Erythroblast (primary cell): Measurements from ENCODE around the gene ARHGEF3.

ENCODE experiments used
- DNase-seq, 2 experiments: peaks; one replicate each; lab custom pipeline; 2025; lab: John Stamatoyannopoulos, UW
- GATA1 ChIP-seq: IDR thresholded peaks from 2 replicates; pipeline ENCODE4 v1.6.1; 2011; ENCODE audit warnings: low read depth, mild to moderate bottlenecking, control low read depth, low read length, moderate library complexity
- POLR2A ChIP-seq: IDR thresholded peaks from 2 replicates; pipeline ENCODE4 v1.6.1; 2011; ENCODE audit warnings: mild to moderate bottlenecking, low read length

ARHGEF3 gene

DNA sequence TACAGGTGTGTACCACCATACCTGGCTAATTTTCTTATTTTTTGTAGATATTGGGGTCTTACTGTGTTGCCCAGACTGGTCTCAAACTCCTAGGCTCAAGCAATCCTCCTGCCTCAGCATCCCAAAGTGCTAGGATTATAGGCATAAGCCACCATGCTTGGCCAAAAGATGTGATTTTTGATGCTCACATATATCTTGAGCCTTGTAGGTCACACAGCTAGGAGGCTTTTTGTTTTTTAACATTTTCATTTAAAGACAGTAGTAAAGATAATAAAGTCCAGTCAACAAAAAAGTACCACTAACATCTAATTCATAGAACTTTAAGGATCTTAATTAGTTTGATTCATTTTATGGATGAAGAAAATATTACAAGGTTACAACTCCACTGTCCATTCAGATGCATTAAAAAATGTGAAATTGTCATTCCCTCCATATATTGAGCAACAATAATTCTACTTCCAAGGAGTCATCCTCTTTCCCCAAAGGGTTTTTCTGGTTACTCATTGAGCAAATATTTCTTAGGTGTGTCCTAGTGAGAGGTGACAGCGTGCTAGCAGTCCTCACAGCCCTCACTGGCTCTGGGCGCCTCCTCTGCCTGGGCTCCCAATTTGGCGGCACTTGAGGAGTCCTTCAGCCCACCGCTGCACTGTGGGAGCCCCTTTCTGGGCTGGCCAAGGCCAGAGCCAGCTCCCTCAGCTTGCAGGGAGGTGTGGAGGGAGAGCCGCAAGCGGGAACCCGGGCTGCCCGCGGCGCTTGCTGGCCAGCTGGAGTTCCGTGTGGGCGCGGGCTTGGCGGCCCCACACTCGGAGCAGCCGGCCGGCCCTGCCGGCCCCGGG lies 110.4 kb downstream of the ARHGEF3 start:
- no peak for DNase-seq
- TF ChIP-seq POLR2A (no peak), GATA1 (no peak)

DNA sequence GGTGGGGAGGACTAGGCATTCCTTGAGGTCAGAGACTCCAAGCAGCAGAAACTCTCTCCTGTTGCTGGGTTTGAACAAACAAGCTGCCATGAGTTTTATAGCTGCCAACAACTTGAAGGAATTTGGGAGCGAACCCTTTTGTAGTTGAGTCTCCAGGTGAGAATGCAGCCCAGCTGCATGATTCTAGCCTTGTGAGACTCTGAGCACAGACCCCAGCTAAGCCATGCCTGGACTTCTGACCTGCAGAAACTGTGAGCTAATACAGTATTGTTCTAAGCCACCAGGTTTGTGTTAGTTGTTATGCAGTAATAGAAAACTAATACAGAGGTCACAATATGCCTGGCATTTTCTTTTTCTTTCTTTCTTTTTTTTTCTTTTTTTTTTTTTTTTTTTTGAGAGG lies 112.4 kb downstream of the ARHGEF3 start:
- no peak for DNase-seq
- TF ChIP-seq POLR2A (no peak), GATA1 (no peak)

DNA sequence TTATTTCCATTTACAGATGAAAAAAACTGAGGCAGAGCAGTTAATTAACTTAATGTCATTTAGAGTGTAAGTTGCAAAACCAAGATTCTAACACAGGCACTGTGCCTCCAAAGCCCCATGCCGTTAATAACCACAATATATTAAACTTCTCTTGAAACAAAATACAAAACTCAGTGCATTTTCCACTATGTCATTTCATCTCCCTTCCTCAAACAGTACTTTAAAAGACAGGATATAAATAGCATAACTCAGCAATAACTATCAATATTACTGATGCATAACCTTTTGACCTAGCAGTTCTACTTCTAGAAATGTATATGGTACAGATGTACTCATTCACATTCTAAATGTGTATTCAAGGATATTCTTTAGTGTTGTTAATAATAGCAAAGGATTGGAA lies 113.6 kb downstream of the ARHGEF3 start:
- DNase-seq, result no peak
- TF ChIP-seq POLR2A (no peak), GATA1 (no peak)

DNA sequence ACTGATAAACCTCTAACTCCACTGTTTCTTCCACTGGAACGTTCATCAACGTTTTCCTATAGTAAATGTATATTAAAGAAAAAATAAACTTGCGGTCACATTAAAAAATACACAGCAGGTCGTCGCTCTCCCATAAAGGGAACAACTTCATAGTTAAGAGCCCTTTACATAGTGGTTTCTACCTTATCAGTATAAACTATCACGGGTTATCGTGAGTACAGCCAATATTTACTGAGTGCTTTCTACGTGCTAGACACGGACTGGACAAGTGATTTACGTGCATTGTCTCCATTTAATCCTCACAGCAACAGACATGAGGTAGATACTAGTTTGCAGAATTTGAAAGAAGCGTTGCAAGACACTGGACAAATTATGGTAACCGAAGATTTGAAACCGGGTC lies 117.7 kb downstream of the ARHGEF3 start:
- no peak for DNase-seq
- TF ChIP-seq GATA1 (no peak), POLR2A (no peak)

DNA sequence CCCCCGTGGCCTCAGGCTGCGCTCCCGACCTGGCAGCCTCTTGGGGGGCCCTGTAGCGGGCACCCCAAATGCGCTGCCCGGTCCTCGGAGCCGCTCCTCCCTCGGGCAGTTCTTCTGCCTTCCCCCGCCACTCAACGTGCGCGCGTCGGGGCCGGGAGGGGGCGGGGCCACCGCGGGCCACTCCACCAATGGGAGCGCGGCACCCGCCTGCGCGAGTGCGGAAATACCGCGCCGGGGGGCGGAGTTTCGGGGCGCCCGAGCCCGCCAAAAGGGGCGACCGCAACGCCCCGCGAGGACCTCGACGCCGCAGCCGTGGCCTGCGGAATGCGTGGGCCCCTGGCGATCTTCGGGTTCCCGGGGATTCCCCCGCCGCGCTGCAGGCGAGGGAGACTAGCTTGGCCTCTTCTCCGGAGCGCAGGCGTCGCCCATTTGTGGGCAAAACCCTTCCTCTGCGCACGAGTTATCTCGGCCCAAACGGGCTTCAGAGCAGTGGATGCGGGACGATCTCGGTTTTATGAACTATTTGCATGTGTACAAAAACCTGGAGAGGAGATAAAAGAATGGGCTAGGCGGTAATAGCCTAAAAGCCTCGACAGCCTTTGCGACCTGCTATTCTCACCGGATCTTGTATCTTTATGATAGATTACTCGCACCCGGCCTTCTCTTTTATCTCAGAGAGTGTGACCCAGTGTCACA lies 118.5 kb downstream of the ARHGEF3 start, which contains the start of gene TASOR:
Gene TASOR (minus strand): TSS at position 144 of the 696 bp plus-strand sequence. CDS start 259 bp downstream, outside the sequence.
- DNase-seq, result peak; percentile 92 to 94
- TF ChIP-seq GATA1 (no peak), POLR2A (peak; percentile 23)

DNA sequence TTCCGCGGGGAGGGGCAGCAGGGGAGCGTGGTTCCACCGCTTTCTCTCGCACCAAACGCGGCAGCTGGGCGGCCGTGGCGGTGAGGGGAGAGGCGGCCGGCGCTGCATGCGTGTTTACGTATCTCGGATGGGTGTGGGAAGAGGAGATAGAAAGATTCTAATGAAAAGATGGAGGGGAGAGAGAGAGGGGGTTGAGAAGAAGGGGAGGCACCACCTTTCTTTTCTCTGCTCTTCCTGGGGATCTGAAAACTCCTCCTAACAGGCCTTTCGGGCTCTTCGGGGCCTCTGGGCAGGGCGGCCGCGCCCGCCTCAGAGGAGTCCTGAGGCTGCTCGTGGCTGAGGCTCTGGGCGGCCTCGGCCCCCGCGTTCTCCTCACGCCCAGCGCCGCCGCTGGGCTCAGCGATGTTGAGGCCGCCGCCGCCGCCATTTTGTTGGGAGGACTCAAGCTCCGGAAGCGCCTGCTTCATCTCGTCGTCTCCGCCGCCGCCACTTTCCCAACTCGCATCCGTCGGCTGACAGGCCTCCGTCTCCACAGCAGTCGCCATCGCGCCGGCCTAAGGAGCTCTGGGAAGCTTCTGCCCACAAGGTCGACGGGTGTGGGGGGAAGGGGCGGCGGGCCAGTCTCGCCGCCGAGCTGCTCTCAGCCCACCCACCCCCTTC lies 119.2 kb downstream of the ARHGEF3 start:
- TF ChIP-seq POLR2A (peak; percentile 84), GATA1 (no peak)
- DNase-seq, result peak; percentile 86 to 90

DNA sequence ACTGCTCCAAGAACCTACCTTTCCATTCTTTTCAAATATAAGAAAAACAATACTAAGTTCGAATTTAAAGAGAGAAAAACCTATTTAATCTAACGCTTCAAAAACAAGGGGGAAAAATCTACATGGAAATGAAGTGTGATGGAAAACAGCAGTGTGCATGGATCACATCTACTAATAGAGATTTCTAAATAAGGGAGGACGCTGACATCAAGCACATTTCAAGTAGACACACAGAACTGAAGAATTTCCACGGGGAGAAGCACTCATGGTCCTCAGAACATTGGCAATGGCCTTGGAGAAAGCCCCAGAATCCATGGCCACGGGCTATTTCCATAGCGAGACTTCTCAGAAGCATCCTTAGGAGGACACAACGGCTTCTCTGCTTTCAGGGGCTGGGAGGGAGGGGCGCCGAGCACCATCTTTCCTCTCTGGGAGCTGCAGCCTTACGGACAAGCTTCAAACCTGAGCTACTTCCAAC lies 119.7 kb downstream of the ARHGEF3 start:
- no peak for DNase-seq
- no peak for TF ChIP-seq GATA1
- no peak for TF ChIP-seq POLR2A

DNA sequence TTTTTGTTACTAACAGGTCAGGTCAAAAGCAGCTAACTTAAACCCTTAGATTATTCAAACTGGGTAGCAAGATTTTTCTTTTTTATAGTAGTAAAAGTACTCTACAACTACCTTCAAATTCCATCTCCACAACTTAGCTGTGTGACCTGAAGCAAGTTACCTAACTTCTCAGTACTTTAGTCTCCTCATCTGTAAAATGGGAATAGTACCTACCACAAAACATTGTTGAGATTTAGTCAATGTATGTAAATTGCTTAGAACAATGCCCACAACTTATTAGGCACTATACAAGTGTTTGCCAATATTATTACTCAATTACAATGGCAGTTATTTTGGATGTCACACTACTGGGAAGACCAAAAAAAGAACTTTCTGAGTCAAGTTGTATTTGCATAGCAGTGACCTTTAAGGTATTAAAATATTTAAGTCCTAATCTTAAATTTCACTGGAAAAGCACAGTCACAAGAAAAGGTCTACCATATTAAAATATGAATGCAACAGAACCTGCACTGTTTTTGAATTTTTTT lies 121.6 kb downstream of the ARHGEF3 start:
- no peak for TF ChIP-seq POLR2A
- TF ChIP-seq GATA1, result no peak
- DNase-seq, result peak in 1 of 2 experiments; percentile 4
